ENCODE measurements around the gene PSAT1.

PSAT1 gene

GRCh38 chr9:78316166-78316892 lies 19.4 kb downstream of the PSAT1 start:
- DNase-seq (ENCODE audit: low read depth) = no peak

- DNase-seq (ENCODE audit: low read depth) = no peak
Measured at GRCh38 chr9:78319197-78320029, 22.5 kb downstream of the PSAT1 start.

DNA sequence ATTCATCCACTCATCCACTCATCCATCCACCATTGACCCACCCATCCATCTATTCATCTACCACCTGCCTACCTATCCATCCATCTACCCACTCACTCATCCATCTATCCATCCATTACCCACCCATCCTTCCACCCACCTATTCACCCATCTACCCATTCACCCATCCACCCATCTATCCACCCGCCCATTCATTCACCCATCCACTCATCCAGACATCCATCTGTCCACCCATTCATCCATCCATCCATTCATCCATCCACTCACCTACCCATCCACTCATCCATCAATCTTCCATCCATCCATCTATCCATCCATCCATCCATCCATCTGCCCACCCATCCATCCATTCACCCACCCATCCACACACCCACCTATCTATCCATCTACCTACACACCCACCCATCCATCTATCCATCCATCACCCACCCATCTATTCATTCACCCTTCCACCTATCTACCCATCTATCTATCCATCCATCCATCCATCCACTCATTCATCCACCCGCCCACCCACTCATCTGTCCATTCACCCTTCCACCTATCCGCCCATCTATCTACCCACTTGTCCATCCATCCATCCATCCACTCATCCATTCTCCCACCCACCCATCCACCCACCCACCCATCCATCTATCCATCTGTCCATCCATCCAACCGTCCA lies 23.2 kb downstream of the PSAT1 start:
- no peak for DNase-seq (ENCODE audit: low read depth)

GRCh38 chr9:78320875-78321496 lies 24.1 kb downstream of the PSAT1 start:
- DNase-seq (ENCODE audit: low read depth) = no peak

- DNase-seq (ENCODE audit: low read depth) = no peak
Measured at GRCh38 chr9:78321505-78321904, 24.6 kb downstream of the PSAT1 start.

GRCh38 chr9:78324068-78324650 lies 27.2 kb downstream of the PSAT1 start:
- no peak for DNase-seq (ENCODE audit: low read depth)

- no peak for DNase-seq (ENCODE audit: low read depth)
Measured at GRCh38 chr9:78324682-78325081, 27.8 kb downstream of the PSAT1 start.

GRCh38 chr9:78325343-78325742 lies 28.4 kb downstream of the PSAT1 start:
- no peak for DNase-seq (ENCODE audit: low read depth)

GRCh38 chr9:78325846-78326360 lies 29.0 kb downstream of the PSAT1 start:
- no peak for DNase-seq (ENCODE audit: low read depth)

DNA sequence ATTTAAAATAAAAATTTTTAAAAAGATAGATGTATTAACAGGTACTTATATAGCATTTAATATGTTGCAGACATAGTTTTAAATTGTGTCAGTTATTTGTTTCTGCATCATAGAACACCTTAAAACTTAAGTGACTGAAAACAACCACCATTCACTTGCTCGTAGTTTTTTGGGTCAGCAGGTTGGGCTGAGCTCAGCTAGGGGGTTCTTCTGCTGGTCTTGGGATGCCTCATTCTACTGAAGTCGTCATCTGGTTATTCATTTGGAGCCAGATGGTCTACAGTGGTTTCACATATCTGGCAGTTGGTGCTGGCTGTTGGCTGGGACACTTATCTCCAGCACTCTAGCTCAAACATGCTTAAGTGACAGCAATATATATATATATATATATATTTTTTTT lies 29.6 kb downstream of the PSAT1 start:
- no peak for DNase-seq (ENCODE audit: low read depth)

- DNase-seq (ENCODE audit: low read depth) = no peak
Measured at GRCh38 chr9:78332381-78332780, 35.5 kb downstream of the PSAT1 start.

DNA sequence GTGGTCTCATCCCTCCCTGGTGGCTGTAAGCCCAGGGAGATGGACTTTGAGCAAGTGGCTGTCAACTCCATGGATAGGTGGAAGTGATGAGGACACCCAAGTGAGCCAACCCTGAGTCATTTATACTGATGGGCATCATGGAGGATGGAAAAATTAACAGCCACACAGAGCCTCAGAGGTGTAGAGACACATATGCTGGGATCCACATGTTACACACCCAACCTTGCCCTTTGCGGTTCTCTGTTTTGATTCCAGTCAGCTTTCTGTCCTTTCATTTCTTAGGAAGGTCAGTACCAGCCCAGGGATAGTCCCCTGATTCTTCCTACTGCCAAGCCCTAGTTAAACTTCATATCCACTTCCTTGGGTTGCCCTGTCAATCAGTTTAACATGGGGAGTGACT lies 51.9 kb downstream of the PSAT1 start:
- no peak for DNase-seq (ENCODE audit: low read depth)

DNA sequence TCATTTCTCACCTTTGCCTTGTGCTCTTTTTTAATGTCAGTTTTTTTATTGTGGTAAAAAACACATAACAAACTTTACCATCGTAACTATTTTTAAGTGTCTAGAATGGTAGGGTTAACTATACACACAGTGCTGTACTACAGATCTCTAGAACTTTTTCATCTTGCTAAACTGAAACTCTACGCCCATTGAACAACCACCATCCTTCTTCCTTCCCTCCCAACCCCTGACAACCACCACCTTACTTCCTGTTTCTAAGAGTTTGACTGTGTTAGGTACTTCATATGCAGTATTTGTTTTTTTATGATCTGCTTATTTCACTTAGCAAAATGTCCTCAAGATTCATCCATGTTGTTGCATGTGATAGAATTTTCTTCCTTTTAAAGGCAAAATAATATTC lies 54.9 kb downstream of the PSAT1 start:
- no peak for DNase-seq (ENCODE audit: low read depth)

GRCh38 chr9:78354324-78354973 lies 57.5 kb downstream of the PSAT1 start:
- no peak for DNase-seq (ENCODE audit: low read depth)

GRCh38 chr9:78354989-78355388 lies 58.1 kb downstream of the PSAT1 start:
- DNase-seq (ENCODE audit: low read depth) = no peak

GRCh38 chr9:78356634-78357033 lies 59.7 kb downstream of the PSAT1 start:
- DNase-seq (ENCODE audit: low read depth) = no peak

DNA sequence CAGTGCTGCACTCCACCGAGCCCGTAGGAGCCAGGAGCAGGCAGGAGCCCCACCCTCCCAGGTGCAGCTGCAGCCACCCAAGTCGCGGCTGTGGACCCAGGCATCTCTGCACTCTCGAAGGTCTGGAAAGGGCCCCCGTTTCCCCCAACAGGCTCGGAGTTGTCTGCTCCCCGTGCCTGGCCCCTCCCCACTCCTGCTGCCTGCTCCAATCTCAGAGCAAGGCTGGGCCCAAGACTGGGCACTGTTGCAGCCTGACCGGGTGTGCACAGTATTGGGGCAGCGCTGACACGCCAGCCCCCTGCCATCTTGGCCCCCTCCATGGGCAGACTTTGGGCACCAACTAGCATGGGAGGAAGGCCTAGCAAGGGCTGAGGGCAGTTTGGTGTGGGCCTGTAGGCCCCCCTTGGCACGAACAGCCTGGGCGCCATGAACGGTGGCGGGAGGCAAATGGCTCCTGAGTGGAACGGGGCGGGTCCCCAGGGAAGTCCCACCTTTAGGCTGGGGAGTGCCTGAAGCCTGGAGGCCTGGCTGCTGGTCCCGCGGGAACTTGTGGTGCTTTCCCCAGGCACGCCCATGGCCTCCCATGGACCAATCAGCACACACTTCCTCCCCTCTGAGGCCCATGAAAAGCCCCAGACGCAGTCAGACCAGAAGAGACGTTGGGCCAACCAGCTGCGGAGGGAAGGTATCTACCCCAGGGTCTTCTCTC lies 60.4 kb downstream of the PSAT1 start:
- DNase-seq (ENCODE audit: low read depth) = no peak

GRCh38 chr9:78358329-78359051 lies 61.6 kb downstream of the PSAT1 start:
- no peak for DNase-seq (ENCODE audit: low read depth)

GRCh38 chr9:78363221-78363620 lies 66.3 kb downstream of the PSAT1 start:
- DNase-seq (ENCODE audit: low read depth) = no peak

All from activated T-helper 9 cell treated with anti-CD3 and anti-CD28 coated beads, Interleukin-2, amount 50 U/mL, for 16 hours (primary cell).